NT2/D1 (cell line): ENCODE data around the gene C1D.

ENCODE experiments used
- SUZ12 ChIP-seq: IDR thresholded peaks from 2 replicates; pipeline ENCODE4 v1.6.1; 2011; ENCODE audit not compliant: insufficient read length, insufficient read depth; ENCODE audit errors: extremely low read depth
- YY1 ChIP-seq: IDR thresholded peaks from 2 replicates; pipeline ENCODE4 v1.6.1; 2011; ENCODE audit not compliant: insufficient read length, insufficient read depth
- ZNF274 ChIP-seq: IDR thresholded peaks from 2 replicates; pipeline ENCODE4 v1.6.1; 2011; ENCODE audit warnings: mild to moderate bottlenecking, low read depth, low read length

DNA sequence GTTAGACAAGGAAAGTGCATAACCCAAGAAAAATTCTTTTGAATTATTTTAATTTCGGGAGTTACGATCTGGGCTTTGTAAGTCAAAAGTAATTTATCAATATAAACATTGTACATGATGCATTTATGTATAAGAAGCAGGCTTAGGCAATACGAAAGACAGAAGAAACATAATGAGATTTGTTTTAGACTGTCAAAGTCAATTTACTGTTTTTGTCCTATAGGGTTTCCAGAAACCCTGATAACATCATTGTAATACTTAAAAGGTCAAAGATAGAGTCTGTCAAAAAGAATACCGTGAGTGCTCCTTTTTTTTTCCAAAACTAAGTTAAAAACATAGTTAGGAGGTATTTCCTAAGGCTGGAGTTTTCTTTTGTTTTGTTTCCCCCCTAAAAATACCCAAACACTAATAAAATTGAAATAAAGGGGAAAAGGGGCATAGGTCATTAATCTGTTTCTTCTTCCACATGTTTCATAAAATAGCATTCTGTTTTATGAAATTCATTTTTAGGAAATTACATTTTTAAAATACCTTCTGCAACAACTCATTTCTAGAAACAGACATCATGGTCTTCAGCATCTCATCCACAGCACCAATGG lies 16.1 kb downstream of the C1D start:
- TF ChIP-seq ZNF274 (no peak), YY1 (no peak), SUZ12 (no peak)
